Stimulated activated CD4-positive, alpha-beta T cell treated with anti-CD3 and anti-CD28 coated beads, Interleukin-15, amount 100 ng/mL, for 24 hours (primary cell): ENCODE measurements around the gene EEF1A2.

Experiments used
- DNase-seq: peaks from one replicate; pipeline ENCODE4 v3.0.0-alpha.2; 2020

EEF1A2 gene

GRCh38 chr20:63447320-63447719 lies 51.6 kb downstream of the EEF1A2 start:
- DNase-seq = no peak

GRCh38 chr20:63446216-63447024 lies 52.5 kb downstream of the EEF1A2 start:
- no peak for DNase-seq

GRCh38 chr20:63445075-63445734 lies 53.7 kb downstream of the EEF1A2 start:
- no peak for DNase-seq

GRCh38 chr20:63444548-63444947 lies 54.3 kb downstream of the EEF1A2 start:
- DNase-seq = no peak

GRCh38 chr20:63443606-63444395 lies 55.1 kb downstream of the EEF1A2 start:
- no peak for DNase-seq

- peak; percentile 78 for DNase-seq
Observed at GRCh38 chr20:63442100-63442493, 56.8 kb downstream of the EEF1A2 start.

- DNase-seq = peak; percentile 33
Observed at GRCh38 chr20:63441136-63442099, 57.5 kb downstream of the EEF1A2 start.

- no peak for DNase-seq
Observed at GRCh38 chr20:63440366-63440955, 58.4 kb downstream of the EEF1A2 start.

- no peak for DNase-seq
Observed at GRCh38 chr20:63439866-63440265, 59.0 kb downstream of the EEF1A2 start.

GRCh38 chr20:63438121-63438520 lies 60.8 kb downstream of the EEF1A2 start:
- no peak for DNase-seq
